ENCODE measurements around the gene UQCRH. TPM values are rescaled to one million over a fixed set of nuclear protein-coding genes. Genes with fewer than 3 reads are reported as not detected.
"Not testable (repeated sequence)": the region's sequence is repeated elsewhere in the genome, so short reads cannot be mapped to it uniquely, and the experiment has no call there.

The UQCRH gene
- total RNA-seq, 2 experiments from 2014 or later: 455 to 457 TPM

DNA sequence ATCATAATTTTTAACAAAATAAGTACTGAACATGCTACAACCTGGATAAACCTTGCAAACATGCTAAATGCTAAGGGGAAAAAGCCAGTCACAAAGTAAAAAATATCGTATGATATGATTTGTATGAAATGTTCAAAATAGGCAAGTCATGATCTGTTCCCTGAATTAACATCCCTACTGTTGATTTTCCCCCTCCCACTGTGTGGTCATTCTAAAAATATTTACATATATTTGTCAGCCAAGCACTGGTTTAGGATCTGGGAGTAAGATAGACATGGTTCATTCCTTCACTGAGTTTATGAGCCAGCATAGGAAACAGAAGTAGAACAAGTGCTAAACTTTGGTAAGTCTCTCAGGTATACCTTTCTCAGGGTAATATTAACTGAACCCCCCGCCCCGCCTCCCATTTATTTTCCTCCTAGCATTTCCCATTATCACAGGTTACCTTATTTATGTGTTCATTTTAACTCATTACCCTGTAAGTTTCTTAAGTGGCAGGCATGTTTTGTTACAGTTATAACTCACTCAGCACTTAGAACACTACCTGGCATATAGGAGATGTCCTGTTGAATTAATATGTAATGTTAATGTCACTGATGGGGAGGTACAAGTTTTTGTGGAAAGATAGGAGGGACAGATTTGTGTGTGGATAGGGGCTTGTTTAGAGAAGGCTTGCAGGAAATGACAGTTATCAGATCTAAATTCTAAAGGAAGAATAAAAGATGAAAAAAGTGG lies 12.3 kb downstream of the UQCRH start:
- H3K4me1 Mint-ChIP-seq: no peaks in the 10 kb centered on the region
- H3K27me3 Mint-ChIP-seq: no peaks in the 10 kb centered on the region
- peaks cover 26% of the 10 kb centered on the region for H3K36me3 Mint-ChIP-seq
- no peaks in the 10 kb centered on the region for H3K9me3 Mint-ChIP-seq
- H3K27ac Mint-ChIP-seq: peak overlapping the region; percentile 19
- H3K4me3 Mint-ChIP-seq: no peak overlapping the region
- DNase-seq: no peak

DNA sequence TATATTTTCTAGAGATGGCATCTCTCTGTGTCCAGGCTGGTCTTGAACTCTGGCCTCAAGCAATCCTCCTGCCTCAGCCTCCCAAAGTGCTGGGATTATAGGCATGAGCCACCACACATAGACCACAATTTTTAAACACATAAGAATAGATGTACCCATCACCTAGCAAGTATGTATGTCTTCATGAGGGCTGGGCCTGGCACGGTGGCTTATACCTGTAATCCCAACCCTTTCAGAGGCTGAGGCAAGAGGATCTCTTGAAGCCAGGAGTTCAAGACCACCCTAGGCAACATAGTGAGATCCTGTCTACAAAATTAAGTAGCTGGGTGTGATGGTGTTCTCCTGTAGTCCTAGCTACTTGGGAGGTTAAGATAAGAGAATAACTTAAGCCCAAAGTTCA lies 13.8 kb downstream of the UQCRH start:
- no peaks in the 10 kb centered on the region for H3K9me3 Mint-ChIP-seq
- H3K36me3 Mint-ChIP-seq: peaks cover 19% of the 10 kb centered on the region
- H3K27ac Mint-ChIP-seq: no peak overlapping the region
- H3K4me3 Mint-ChIP-seq: no peak overlapping the region
- H3K4me1 Mint-ChIP-seq: no peaks in the 10 kb centered on the region
- DNase-seq: no peak
- no peaks in the 10 kb centered on the region for H3K27me3 Mint-ChIP-seq

DNA sequence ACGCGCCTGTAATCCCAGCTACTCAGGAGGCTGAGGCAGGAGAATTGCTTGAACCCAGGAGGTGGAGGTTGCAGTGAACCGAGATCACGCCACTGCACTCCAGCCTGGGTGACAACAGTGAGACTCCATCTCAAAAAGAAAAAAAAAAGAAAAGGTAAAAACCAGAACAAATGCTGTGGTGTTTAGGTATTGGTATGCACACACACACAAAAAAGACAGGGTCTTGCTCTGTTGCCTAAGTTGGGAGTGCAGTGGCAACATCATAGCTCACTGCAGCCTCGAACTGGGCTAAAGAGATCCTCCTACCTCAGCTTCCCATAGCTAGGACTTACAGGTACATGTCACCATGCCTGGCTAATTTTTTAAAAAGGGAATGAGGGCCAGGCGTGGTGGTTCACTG lies 15.8 kb downstream of the UQCRH start:
- H3K36me3 Mint-ChIP-seq: peaks cover 14% of the 10 kb centered on the region
- not testable (repeated sequence) for H3K4me3 Mint-ChIP-seq, H3K27me3 Mint-ChIP-seq, H3K27ac Mint-ChIP-seq, H3K9me3 Mint-ChIP-seq, H3K4me1 Mint-ChIP-seq, DNase-seq

DNA sequence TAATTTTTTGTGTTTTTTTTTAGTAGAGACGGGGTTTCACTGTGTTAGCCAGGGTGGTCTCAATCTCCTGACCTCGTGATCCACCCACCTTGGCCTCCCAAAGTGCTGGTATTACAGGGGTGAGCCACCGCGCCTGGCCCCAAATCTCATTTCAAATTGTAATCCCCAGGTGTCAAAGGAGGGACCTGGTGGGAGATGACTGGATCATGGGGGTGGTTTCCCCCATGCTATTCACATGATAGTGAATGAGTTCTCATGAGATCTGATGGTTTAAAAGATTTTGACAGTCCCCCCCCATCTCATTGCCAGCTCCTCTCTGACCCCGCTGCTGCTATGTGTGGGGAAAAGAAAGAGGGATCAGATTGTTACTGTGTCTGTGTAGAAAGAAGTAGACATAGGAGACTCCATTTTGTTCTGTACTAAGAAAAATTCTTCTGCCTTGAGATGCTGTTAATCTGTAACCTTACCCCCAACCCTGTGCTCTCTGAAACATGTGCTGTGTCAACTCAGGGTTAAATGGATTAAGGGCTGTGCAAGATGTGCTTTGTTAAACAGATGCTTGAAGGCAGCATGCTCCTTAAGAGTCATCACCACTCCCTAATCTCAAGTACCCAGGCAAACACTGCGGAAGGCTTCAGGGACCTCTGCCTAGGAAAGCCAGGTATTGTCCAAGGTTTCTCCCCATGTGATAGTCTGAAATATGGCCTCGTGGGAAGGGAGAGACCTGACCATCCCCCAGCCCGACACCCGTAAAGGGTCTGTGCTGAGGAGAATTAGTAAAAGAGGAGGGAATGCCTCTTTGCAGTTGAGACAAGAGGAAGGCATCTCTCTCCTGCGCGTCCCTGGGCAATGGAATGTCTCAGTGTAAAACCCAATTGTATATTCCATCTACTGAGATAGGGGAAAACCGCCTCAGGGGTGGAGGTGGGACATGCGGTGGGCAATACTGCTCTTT lies 16.7 kb downstream of the UQCRH start:
- not testable (repeated sequence) for H3K9me3 Mint-ChIP-seq, H3K27ac Mint-ChIP-seq, H3K4me1 Mint-ChIP-seq, DNase-seq, H3K4me3 Mint-ChIP-seq, H3K27me3 Mint-ChIP-seq
- peaks cover 10% of the 10 kb centered on the region for H3K36me3 Mint-ChIP-seq

DNA sequence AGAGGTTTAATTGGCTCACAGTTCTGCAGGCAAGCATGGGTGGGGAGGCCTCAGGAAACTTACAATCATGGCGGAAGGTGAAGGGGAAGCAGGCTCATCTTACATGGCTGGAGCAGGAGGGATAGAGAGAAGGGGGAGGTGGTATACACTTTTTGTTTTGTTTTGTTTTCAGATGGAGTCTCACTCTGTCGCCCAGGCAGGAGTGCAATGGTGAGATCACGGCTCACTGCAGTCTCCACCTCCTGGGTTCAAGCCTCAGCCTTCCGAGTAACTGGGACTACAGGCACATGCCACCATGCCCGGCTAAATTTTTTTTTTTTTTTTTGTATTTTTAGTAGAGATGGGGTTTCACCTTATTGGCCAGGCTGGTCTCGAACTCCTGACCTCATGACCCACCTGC lies 18.7 kb downstream of the UQCRH start:
- H3K27me3 Mint-ChIP-seq, H3K4me3 Mint-ChIP-seq, H3K27ac Mint-ChIP-seq, DNase-seq, H3K36me3 Mint-ChIP-seq, H3K9me3 Mint-ChIP-seq, H3K4me1 Mint-ChIP-seq: not testable (repeated sequence)

DNA sequence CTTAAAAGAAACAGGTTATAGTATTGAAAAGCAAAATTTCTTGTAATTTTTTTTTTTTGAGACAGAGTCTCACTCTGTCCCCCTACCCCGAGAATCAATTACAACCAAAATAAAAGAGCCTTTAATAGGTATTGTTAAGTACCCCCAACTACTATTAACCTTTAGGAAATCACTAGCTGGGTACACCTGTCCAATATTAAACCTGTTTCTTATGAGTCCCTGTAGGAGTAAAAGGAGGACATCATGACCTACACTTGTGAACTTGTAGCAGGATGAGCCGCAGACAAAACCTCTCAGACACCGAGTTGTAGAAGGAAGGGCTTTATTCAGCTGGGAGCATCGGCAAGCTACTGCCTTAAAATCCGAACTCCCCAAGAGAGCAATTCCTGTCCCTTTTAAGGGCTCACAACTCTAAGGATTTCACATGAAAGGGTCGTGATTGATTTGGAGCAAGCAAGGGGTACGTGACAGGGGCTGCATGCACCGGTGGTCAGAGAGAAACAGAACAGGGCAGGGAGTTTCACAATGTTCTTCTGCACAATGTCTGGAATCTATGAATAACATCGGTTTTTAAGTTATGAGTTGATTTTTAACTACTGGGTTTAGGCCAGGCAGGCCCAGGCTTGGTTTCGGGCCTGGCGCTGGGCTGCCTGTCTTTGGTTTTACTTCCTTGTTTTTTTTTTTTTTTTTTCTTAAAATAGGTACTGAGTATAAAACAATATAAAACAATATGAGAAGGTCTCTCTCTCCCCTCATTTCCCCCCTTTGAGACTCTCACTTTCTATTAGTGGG lies 22.0 kb downstream of the UQCRH start:
- not testable (repeated sequence) for DNase-seq, H3K4me1 Mint-ChIP-seq, H3K9me3 Mint-ChIP-seq, H3K27ac Mint-ChIP-seq, H3K27me3 Mint-ChIP-seq, H3K36me3 Mint-ChIP-seq, H3K4me3 Mint-ChIP-seq

DNA sequence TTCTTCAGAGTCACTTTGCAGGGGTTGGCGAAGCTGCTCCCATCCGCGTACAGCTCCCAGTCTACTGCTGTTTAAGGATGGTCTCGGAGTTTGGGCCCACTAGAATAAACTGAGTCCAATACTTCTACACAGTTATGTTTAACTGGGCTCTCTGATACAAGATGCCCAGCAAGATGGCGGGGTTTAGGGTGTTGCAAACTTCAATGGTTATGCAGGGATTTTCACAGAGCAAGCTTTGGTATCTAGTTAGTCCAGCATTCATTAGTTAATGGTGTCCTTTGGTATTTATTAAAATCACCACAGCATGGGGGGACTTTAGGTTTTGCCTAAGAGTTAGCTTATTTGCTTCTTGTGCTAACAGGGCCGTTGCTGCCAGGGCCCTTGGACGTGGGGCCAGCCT lies 24.7 kb downstream of the UQCRH start:
- not testable (repeated sequence) for DNase-seq, H3K27ac Mint-ChIP-seq, H3K36me3 Mint-ChIP-seq, H3K4me1 Mint-ChIP-seq, H3K27me3 Mint-ChIP-seq, H3K9me3 Mint-ChIP-seq, H3K4me3 Mint-ChIP-seq

DNA sequence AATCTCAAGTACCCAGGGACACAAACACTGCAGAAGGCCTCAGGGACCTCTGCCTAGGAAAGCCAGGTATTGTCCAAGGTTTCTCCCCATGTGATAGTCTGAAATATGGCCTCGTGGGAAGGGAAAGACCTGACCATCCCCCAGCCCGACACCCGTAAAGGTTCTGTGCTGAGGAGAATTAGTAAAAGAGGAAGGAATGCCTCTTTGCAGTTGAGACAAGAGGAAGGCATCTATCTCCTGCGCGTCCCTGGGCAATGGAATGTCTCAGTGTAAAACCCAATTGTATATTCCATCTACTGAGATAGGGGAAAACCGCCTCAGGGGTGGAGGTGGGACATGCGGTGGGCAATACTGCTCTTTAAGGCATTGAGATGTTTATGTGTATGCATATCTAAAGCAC lies 26.3 kb downstream of the UQCRH start:
- not testable (repeated sequence) for H3K4me1 Mint-ChIP-seq, H3K4me3 Mint-ChIP-seq, H3K9me3 Mint-ChIP-seq, H3K36me3 Mint-ChIP-seq, DNase-seq, H3K27ac Mint-ChIP-seq, H3K27me3 Mint-ChIP-seq

DNA sequence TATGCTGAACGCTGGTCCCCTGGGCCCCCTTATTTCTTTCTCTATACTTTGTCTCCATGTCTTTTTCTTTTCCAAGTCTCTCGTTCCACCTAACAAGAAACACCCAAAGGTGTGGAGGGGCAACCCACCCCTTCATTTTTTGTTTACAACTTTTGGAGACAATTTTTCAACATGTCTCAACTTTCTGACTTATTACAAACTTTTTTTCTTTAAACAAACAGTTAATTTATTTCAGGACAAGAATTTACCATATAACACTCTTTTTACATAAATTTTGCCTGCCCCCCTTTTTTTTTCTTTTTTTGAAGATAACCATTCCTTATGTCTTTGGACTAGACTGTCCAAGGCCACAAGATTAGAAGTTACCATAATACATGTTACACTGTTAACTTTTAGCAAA lies 26.9 kb downstream of the UQCRH start:
- H3K27ac Mint-ChIP-seq, H3K9me3 Mint-ChIP-seq, H3K27me3 Mint-ChIP-seq, H3K36me3 Mint-ChIP-seq, H3K4me1 Mint-ChIP-seq, H3K4me3 Mint-ChIP-seq, DNase-seq: not testable (repeated sequence)

DNA sequence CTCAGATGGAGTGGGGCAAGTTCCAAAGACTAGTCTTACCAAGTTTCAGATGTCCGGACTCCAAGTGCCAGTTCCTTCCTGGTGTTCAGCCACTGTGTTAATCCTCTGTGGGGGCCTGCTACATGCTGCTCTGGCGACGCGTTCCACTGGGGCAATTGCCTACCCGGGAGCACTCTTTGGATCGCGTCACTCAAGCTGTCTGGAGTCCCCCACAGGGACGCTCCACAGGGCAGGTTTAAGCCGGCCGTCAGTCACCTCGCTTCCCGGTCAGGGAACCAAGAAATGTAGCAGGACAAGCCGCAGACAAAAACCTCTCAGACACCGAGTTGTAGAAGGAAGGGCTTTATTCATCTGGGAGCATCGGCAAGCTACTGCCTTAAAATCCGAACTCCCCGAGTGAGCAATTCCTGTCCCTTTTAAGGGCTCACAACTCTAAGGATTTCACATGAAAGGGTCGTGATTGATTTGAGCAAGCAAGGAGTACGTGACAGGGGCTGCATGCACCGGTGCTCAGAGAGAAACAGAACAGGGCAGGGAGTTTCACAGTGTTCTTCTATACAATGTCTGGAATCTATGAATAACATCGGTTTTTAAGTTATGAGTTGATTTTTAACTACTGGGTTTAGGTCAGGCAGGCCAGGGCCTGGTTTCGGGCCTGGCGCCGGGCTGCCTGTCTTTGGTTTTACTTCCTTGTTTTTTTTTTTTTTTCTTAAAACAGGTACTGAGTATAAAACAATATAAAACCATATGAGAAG lies 28.5 kb downstream of the UQCRH start:
- H3K4me1 Mint-ChIP-seq, H3K36me3 Mint-ChIP-seq, H3K4me3 Mint-ChIP-seq, DNase-seq, H3K27ac Mint-ChIP-seq, H3K9me3 Mint-ChIP-seq, H3K27me3 Mint-ChIP-seq: not testable (repeated sequence)

DNA sequence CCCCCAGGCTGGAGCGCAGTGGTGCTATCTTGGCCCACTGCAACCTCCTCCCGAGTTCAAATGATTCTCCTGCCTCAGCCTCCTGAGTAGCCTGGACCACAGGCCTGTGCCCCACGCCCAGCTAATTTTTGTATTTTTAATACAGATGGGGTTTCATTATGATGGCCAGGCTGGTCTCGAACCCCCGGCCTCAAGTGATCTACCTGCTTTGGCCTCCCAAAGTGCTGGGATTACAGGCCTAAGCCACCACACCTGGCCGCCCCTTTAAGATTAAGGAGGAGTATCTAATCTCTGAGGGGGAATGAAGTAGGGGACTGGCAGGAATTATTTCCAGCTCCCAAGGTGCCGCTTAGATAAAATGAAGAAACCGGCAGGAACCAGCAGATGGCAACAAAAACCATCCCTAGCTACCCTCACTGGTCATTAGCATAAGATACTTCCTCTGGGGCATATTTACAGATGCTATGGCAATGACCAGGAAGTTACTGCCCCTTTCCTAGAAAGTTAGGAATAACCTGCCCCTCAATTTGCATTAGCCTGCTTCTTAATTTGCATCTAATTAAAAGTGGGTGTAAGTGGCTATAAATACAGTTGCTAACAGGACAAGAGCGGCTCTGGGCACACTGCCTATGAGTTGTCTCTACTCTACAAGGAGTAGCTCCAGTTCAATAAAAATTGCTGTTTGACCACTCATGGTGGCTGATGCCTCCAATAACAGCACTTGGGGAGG lies 30.0 kb downstream of the UQCRH start:
- Mint-ChIP-seq H3K27ac (no peak overlapping the region), H3K4me3 (no peak overlapping the region), H3K36me3 (no peaks in the 10 kb centered on the region), H3K9me3 (no peaks in the 10 kb centered on the region), H3K27me3 (no peaks in the 10 kb centered on the region), H3K4me1 (no peaks in the 10 kb centered on the region)
- DNase-seq: no peak

DNA sequence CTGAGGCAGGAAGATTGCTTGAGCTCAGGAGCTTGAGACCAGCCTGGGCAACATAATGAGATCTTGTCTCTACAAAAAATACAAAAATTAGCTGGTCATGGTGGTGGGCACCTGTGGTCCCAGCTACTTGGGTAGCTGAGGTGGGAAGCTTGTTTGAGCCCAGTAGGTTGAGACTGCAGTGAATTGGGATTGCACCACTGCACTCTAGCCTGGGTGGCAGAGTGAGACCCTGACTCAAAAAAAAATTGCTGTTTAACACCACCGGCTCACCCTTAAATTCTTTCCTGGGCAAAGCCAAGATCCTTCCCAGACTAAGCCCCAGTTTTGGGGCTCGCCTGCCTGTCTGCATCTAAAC lies 30.5 kb downstream of the UQCRH start:
- Mint-ChIP-seq H3K4me3 (no peak overlapping the region), H3K9me3 (no peaks in the 10 kb centered on the region), H3K27ac (no peak overlapping the region), H3K27me3 (no peaks in the 10 kb centered on the region), H3K4me1 (peaks cover 2% of the 10 kb centered on the region), H3K36me3 (no peaks in the 10 kb centered on the region)
- no peak for DNase-seq

DNA sequence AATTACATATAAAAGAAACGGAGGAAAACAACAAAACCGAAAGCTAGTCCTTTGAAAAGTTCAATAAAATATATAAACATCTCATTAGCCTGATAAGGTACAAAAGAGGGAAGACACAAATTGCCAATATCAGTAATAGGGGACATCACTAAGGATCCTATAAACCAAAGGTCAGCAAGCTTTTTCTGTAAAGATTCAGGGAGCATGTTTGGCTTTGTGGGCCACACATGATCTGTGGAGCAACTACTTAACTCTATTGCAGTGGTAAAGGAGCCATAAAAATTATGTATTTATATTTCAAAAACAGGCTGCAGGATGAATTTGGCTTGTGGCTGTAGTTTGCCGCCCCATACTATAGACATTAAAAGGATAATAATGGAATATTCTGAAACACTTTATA lies 31.6 kb downstream of the UQCRH start:
- Mint-ChIP-seq H3K27me3 (no peaks in the 10 kb centered on the region), H3K9me3 (no peaks in the 10 kb centered on the region), H3K36me3 (no peaks in the 10 kb centered on the region), H3K27ac (no peak overlapping the region), H3K4me1 (peaks cover 9% of the 10 kb centered on the region), H3K4me3 (no peak overlapping the region)
- DNase-seq: no peak

DNA sequence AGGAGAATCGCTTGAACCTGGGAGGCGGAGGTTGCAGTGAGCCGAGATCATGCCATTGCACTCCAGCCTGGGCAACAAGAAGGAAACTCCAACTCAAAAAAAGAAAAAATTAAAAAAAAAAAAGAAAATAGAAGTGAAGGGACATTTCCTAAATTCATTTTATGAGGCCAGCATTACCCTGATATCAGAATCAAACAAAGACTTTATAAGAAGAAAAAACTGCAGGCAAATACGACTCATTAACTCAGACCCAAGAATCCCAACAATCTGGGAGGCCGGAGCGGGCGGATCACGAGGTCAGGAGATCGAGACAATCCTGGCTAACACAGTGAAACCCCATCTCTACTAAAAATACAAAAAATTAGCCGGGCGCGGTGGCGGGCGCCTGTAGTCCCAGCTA lies 33.9 kb downstream of the UQCRH start:
- Mint-ChIP-seq H3K4me1 (peaks cover 21% of the 10 kb centered on the region), H3K36me3 (peaks cover 12% of the 10 kb centered on the region)
- not testable (repeated sequence) for H3K27ac Mint-ChIP-seq, H3K27me3 Mint-ChIP-seq, H3K9me3 Mint-ChIP-seq, H3K4me3 Mint-ChIP-seq, DNase-seq
